Measurements from ENCODE around the gene OTOG.

OTOG gene

DNA sequence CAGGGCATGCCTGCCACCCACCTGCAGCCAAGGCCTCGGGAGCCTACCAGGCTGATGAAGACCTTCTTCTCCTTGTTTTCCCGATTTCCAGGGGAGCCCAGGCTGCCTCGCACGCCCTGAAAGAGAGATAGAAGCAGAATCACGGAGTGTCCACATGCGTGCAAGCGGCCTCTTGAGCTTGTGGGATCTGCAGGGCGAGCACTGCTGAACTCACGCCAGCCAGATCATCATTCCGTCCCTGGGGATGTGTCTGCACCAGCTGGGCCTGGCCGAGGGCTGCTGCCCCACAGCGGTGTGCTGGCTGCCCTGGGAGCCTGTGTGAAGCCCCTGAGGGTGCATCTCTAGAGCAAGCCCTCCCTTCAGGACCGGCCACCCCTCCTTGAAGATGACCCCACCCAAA, 20.7 kb upstream of the OTOG start:
- TF ChIP-seq, protein P1, sequence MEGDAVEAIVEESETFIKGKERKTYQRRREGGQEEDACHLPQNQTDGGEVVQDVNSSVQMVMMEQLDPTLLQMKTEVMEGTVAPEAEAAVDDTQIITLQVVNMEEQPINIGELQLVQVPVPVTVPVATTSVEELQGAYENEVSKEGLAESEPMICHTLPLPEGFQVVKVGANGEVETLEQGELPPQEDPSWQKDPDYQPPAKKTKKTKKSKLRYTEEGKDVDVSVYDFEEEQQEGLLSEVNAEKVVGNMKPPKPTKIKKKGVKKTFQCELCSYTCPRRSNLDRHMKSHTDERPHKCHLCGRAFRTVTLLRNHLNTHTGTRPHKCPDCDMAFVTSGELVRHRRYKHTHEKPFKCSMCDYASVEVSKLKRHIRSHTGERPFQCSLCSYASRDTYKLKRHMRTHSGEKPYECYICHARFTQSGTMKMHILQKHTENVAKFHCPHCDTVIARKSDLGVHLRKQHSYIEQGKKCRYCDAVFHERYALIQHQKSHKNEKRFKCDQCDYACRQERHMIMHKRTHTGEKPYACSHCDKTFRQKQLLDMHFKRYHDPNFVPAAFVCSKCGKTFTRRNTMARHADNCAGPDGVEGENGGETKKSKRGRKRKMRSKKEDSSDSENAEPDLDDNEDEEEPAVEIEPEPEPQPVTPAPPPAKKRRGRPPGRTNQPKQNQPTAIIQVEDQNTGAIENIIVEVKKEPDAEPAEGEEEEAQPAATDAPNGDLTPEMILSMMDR (IDR thresholded peaks at IDR 0.05; ENCODE audit: low read depth, low read length, missing control alignments) = no peak
- DNase-seq (ENCODE audit: low read depth) = no peak
- no peak overlapping the region for H3K4me3 ChIP-seq (ENCODE audit: low read depth, low read length)

DNA sequence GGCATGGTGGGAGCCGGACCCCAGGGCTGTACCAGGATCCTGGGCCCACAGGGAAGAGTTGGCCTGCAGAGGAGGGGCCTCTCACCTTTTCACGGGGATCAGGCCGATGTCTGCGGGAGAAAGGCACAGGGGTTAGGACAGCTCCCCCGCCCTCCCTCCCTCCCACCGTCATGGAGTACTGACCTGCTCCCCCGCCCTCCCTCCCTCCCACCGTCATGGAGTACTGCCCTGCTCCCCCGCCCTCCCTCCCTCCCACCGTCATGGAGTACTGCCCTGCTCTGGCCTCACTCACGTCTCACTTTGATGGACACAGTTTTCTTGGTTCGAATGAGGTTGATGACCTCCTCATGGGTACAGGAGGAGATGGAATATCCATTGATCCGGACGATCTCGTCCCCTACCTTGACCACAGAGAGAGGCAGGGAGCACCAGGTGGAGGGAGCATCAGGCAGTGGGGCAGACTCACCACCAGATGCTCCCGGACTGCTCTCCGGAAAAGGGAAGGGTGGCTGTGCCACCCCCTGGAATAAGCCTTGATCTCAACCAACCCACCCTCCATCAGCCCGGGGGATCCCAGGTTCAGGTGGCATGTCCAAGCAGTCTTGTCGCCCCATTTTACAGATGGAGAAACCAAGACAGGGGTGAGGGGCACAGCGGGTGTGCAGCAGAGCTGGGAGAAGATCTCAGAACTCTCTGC, 20.0 kb upstream of the OTOG start:
- TF ChIP-seq, protein P1 (IDR thresholded peaks at IDR 0.05; ENCODE audit: low read depth, low read length, missing control alignments) = no peak
- H3K4me3 ChIP-seq (ENCODE audit: low read depth, low read length) = no peak overlapping the region
- no peak for DNase-seq (ENCODE audit: low read depth)

DNA sequence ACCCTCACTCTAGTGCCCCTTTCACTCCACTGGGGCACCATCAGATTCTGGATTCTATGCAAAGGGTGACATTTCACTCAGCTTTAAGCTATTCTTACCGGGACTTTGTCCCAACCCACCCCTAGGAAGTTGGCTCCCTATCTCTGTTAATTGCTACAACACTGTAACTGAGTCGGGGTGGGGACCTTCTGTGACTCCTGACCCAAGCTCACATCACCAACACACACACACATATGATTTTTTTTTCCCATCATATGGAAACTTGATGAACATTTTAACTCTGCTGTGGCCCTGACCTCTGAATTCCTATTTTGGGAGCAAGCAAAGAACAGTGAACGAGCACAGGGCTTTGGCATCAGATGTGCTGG, 19.4 kb upstream of the OTOG start:
- DNase-seq (ENCODE audit: low read depth) = no peak
- no peak overlapping the region for H3K4me3 ChIP-seq (ENCODE audit: low read depth, low read length)
- TF ChIP-seq, protein P1 (IDR thresholded peaks at IDR 0.05; ENCODE audit: low read depth, low read length, missing control alignments) = no peak

DNA sequence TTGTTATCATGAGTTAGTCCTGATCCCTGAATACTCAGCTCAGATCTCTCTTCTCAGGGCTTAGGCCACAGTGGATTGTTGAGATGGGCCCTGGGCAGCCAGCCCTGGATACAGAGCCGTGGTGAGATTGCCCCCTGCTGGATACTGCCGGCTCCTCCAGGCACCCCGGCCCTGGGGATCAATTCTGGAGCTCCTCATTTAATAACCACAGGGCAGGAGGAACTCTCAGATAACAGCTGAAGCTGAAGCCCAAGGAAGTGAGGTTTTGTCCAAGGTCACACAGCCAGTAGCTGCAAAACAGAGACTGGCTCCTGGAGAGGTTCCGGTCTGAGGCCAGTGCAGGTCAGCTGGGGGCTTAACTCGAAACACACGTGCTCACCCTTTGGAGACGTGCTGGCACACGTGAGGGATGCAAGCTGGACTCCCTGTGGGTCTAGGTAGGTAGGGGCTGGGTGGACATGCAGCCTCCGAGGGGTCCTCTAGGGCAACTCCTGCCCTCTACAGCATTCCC, 18.8 kb upstream of the OTOG start:
- DNase-seq (ENCODE audit: low read depth) = no peak
- H3K4me3 ChIP-seq (ENCODE audit: low read depth, low read length) = no peak overlapping the region
- TF ChIP-seq, protein P1 (IDR thresholded peaks at IDR 0.05; ENCODE audit: low read depth, low read length, missing control alignments) = peak; percentile 71

DNA sequence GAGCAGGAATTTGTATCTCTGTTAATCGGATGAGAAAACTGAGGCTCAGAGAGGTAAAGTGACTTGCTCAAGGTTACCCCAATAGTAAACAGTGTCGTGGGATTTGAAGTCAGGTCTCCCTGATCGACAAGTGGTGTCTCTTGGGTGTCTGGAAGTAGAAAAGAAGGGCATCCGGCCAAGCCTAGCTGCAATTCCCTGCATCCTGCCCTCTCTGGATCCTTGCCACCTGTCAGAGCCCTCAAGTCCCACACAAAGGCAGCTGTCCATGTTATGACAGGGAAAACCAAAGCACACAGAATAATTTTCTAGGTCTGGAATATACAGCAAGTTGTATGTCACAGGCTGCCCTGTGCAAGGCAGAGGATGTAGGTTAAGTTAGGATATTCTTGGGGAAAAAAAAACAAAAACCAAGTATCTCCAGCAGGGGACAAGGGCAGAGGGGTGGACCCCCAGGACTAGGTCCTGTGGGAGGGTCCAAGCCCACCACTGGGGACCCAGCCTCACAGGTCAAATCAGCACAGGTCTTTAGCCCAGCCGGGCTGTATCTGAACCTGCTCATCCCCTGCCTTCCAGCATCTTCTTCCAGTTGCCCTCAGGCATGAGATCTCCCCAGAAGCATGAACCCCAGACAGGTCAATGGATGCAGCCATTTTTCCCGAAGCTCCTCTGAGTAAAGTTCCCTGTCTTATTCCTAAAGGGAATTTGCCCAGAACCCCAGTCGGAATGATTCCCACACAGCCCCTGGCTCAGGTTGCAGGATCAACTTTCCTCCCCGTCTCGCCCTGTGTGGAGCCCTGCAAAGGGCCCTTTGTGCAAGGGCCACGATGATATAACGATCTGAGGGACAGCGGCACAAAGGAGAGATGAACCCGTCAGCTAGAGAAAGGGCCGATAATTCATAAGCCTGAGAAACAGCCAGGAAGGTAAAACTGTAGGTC, 17.9 kb upstream of the OTOG start:
- H3K4me3 ChIP-seq (ENCODE audit: low read depth, low read length) = no peak overlapping the region
- DNase-seq (ENCODE audit: low read depth) = no peak
- TF ChIP-seq, protein P1 (IDR thresholded peaks at IDR 0.05; ENCODE audit: low read depth, low read length, missing control alignments) = no peak

DNA sequence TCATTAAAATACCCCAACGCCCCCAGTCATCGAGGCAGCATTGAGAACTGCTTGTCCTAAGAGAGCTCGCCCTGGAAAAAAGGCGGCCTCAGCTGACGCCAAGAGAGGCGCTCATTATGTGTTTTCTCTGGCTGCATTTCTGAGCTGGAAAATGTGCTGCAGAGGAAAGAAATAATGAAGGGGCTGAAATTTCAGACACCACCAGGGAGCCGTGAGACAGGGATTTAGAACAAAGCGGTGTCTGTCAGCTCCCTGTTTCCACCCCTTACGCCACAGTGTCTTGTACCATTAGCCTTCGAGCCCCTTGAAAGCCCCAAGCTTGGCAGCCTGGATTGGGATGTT, 17.2 kb upstream of the OTOG start:
- no peak overlapping the region for H3K4me3 ChIP-seq (ENCODE audit: low read depth, low read length)
- TF ChIP-seq, protein P1 (IDR thresholded peaks at IDR 0.05; ENCODE audit: low read depth, low read length, missing control alignments) = no peak
- no peak for DNase-seq (ENCODE audit: low read depth)
